Neural crest cell (in vitro differentiated cells): Measurements from ENCODE around the gene CCNY. TPM values are rescaled to one million over a fixed set of nuclear protein-coding genes. Genes with fewer than 3 reads are reported as not detected.

ENCODE experiments used
- DNase-seq: peaks from one replicate; pipeline ENCODE4 v3.0.0; 2021; ENCODE audit warnings: low read depth, mixed read lengths, low spot score
- H3K27ac Mint-ChIP-seq: one replicate; pipeline ENCODE4 v1.8.0; 2021; ENCODE audit warnings: mild to moderate bottlenecking, mixed read lengths; ENCODE audit not compliant: unreplicated experiment
- H3K27me3 Mint-ChIP-seq: 2 replicates; pipeline ENCODE4 v1.8.0; 2021; ENCODE audit warnings: low read depth, mild to moderate bottlenecking, mixed read lengths
- H3K36me3 Mint-ChIP-seq: 2 replicates; pipeline ENCODE4 v1.8.0; 2021; ENCODE audit warnings: low read depth, mild to moderate bottlenecking, mixed read lengths
- H3K4me1 Mint-ChIP-seq: 2 replicates; pipeline ENCODE4 v1.8.0; 2021; ENCODE audit warnings: mixed read lengths
- H3K4me3 Mint-ChIP-seq: one replicate; pipeline ENCODE4 v1.8.0; 2021; ENCODE audit warnings: mild to moderate bottlenecking, mixed read lengths
- H3K9me3 Mint-ChIP-seq: 2 replicates; pipeline ENCODE4 v1.8.0; 2021; ENCODE audit warnings: mixed read lengths
- total RNA-seq: library from RNA; stranded (reverse); gene quantifications from 2 replicates; pipeline ENCODE4 v1.2.1, GENCODE V29; 2021
- TF ChIP-seq, protein P1 (sequence below): fragments of 200-600 bp; sonication (generic); conservative IDR thresholded peaks from 2 replicates; pipeline ENCODE4 v1.5.0; 2021; ENCODE audit warnings: antibody characterized with exemption, mild to moderate bottlenecking

The CCNY gene
- total RNA-seq, 1 donor from 2014 or later: 57.0 TPM

- H3K36me3 Mint-ChIP-seq: no peaks in the 10 kb centered on the region
- DNase-seq: no peak
- no peak overlapping the region for H3K4me3 Mint-ChIP-seq
- H3K27ac Mint-ChIP-seq: no peak overlapping the region
- no peaks in the 10 kb centered on the region for H3K27me3 Mint-ChIP-seq
- TF ChIP-seq, protein P1, sequence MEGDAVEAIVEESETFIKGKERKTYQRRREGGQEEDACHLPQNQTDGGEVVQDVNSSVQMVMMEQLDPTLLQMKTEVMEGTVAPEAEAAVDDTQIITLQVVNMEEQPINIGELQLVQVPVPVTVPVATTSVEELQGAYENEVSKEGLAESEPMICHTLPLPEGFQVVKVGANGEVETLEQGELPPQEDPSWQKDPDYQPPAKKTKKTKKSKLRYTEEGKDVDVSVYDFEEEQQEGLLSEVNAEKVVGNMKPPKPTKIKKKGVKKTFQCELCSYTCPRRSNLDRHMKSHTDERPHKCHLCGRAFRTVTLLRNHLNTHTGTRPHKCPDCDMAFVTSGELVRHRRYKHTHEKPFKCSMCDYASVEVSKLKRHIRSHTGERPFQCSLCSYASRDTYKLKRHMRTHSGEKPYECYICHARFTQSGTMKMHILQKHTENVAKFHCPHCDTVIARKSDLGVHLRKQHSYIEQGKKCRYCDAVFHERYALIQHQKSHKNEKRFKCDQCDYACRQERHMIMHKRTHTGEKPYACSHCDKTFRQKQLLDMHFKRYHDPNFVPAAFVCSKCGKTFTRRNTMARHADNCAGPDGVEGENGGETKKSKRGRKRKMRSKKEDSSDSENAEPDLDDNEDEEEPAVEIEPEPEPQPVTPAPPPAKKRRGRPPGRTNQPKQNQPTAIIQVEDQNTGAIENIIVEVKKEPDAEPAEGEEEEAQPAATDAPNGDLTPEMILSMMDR: no peak
- H3K9me3 Mint-ChIP-seq: no peaks in the 10 kb centered on the region
- H3K4me1 Mint-ChIP-seq: peaks cover 28% of the 10 kb centered on the region
These were observed 120.5 kb downstream of the CCNY start for GRCh38 chr10:35456784-35457183.

- TF ChIP-seq, protein P1: no peak
- Mint-ChIP-seq H3K27ac (no peak overlapping the region), H3K9me3 (no peaks in the 10 kb centered on the region), H3K4me1 (peaks cover 28% of the 10 kb centered on the region), H3K4me3 (no peak overlapping the region), H3K27me3 (no peaks in the 10 kb centered on the region), H3K36me3 (no peaks in the 10 kb centered on the region)
- DNase-seq: no peak
These were observed 122.5 kb downstream of the CCNY start for GRCh38 chr10:35458500-35459448.

DNA sequence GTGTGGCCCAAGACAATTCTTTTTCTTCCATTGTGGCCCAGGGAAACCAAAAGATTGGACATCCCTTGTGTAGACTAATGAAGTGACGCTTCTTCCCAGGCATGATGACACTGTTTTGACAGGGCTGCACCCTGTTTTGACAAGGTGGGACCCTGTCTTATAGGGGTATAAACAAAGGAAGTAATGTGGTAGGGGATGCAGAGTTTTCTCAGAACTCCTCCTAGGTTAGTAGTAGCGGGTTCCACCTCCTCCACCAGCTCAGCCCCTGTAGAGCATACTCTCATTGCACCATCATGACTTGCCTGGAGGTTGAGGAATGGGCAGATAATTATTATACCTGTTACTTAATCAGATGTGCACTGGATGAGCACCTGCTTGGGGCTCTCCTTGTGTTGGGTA, 123.1 kb downstream of the CCNY start:
- TF ChIP-seq, protein P1: no peak
- H3K4me1 Mint-ChIP-seq: peaks cover 28% of the 10 kb centered on the region
- H3K27me3 Mint-ChIP-seq: no peaks in the 10 kb centered on the region
- no peaks in the 10 kb centered on the region for H3K36me3 Mint-ChIP-seq
- no peak overlapping the region for H3K4me3 Mint-ChIP-seq
- no peaks in the 10 kb centered on the region for H3K9me3 Mint-ChIP-seq
- DNase-seq: no peak
- no peak overlapping the region for H3K27ac Mint-ChIP-seq

DNA sequence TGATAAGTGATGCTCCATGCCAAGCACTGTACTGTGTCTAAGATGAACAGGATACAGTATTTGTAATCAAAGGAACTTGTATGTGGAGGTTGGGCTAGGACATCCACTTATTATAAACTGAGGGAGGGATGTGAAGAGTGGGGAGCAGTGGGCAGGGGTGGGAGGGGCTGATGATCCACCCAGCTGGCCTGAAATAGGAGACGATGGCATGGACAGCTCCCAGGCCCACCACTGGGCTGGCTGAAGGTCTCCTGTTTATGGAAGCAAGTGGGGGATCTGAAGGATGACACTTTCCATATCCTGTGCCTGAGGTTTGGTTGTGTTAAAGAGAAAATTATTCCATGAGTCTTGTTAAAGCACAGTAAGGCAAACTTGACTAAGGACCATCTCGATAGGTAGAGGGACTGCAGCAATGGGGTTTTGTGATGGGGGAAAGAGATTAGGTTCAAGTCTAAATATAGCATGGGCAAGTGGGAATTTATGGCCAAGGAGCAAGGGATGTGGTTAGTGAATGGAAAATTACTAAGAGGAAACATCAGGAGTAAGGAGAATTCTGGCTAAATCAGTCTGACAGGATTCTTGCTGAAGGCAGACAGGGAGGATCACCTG, 124.6 kb downstream of the CCNY start:
- H3K27ac Mint-ChIP-seq: no peak overlapping the region
- H3K4me1 Mint-ChIP-seq: peaks cover 26% of the 10 kb centered on the region
- H3K36me3 Mint-ChIP-seq: no peaks in the 10 kb centered on the region
- H3K9me3 Mint-ChIP-seq: no peaks in the 10 kb centered on the region
- DNase-seq: no peak
- H3K4me3 Mint-ChIP-seq: no peak overlapping the region
- TF ChIP-seq, protein P1: no peak
- H3K27me3 Mint-ChIP-seq: no peaks in the 10 kb centered on the region

DNA sequence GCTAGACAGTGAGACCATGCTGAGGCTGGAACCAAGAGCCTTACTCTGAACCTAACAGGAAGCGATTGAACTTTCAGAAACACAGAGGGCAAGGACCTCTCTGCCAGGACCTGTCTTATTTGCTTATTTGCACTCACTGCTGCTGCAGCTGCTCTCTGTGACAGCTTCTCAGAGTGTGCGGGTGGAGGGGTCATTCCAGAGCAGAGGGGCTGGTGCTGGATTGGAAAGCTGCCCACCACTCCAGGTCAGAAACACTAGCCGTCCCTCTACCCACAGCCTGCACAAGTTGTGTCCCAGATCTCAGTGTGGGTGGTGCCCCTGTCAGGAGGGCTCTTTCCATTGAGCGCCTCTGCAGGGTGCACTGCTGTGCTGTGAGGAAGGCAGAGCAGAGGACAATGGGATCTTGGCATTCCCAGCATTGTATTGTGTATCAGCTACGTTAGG, 126.2 kb downstream of the CCNY start:
- TF ChIP-seq, protein P1: no peak
- Mint-ChIP-seq H3K27me3 (no peaks in the 10 kb centered on the region), H3K36me3 (no peaks in the 10 kb centered on the region), H3K9me3 (no peaks in the 10 kb centered on the region), H3K27ac (no peak overlapping the region), H3K4me1 (peaks cover 17% of the 10 kb centered on the region), H3K4me3 (no peak overlapping the region)
- DNase-seq: no peak
